ENCODE measurements around the gene AFAP1. TPM values are rescaled to one million over a fixed set of nuclear protein-coding genes. Genes with fewer than 3 reads are reported as not detected.

Gene AFAP1
- total RNA-seq, 1 donor from 2014 or later: 1.3 TPM

- no peak for DNase-seq (ENCODE audit: low spot score)
- peak; percentile 70 for ATAC-seq
Measured at GRCh38 chr4:7828011-7828720, 111.5 kb downstream of the AFAP1 start.

- DNase-seq (ENCODE audit: low spot score) (no peak), ATAC-seq (no peak)
Measured at GRCh38 chr4:7827566-7827965, 112.1 kb downstream of the AFAP1 start.

- ATAC-seq (no peak), DNase-seq (ENCODE audit: low spot score) (no peak)
Measured at GRCh38 chr4:7826909-7827306, 112.8 kb downstream of the AFAP1 start.

- no peak for DNase-seq (ENCODE audit: low spot score)
- ATAC-seq: no peak
Measured at GRCh38 chr4:7826176-7826908, 113.3 kb downstream of the AFAP1 start.

- no peak for DNase-seq (ENCODE audit: low spot score)
- no peak for ATAC-seq
Measured at GRCh38 chr4:7824218-7824617, 115.4 kb downstream of the AFAP1 start.

- ATAC-seq (peak; percentile 43), DNase-seq (ENCODE audit: low spot score) (no peak)
Measured at GRCh38 chr4:7823416-7823824, 116.2 kb downstream of the AFAP1 start.

- DNase-seq (ENCODE audit: low spot score) (no peak), ATAC-seq (no peak)
Measured at GRCh38 chr4:7822877-7823276, 116.8 kb downstream of the AFAP1 start.

- ATAC-seq (no peak), DNase-seq (ENCODE audit: low spot score) (no peak)
Measured at GRCh38 chr4:7822137-7822505, 117.5 kb downstream of the AFAP1 start.

- DNase-seq (ENCODE audit: low spot score) (no peak), ATAC-seq (no peak)
Measured at GRCh38 chr4:7821245-7822136, 118.2 kb downstream of the AFAP1 start.

- DNase-seq (ENCODE audit: low spot score): no peak
- ATAC-seq: no peak
Measured at GRCh38 chr4:7820031-7820818, 119.4 kb downstream of the AFAP1 start.

- DNase-seq (ENCODE audit: low spot score): no peak
- no peak for ATAC-seq
Measured at GRCh38 chr4:7819446-7819845, 120.2 kb downstream of the AFAP1 start.

GRCh38 chr4:7818399-7818911, 121.2 kb downstream of the AFAP1 start:
- no peak for DNase-seq (ENCODE audit: low spot score)

GRCh38 chr4:7817877-7818398, 121.7 kb downstream of the AFAP1 start:
- DNase-seq (ENCODE audit: low spot score): no peak
- ATAC-seq: no peak

More at GRCh38 chr4:7818399-7818911, 121.2 kb downstream of the AFAP1 start:
- no peak for ATAC-seq

- DNase-seq (ENCODE audit: low spot score) (no peak), ATAC-seq (no peak)
Measured at GRCh38 chr4:7816771-7817170, 122.9 kb downstream of the AFAP1 start.

GRCh38 chr4:7815981-7816380, 123.7 kb downstream of the AFAP1 start:
- DNase-seq (ENCODE audit: low spot score) (no peak), ATAC-seq (no peak)

GRCh38 chr4:7815562-7815961, 124.1 kb downstream of the AFAP1 start:
- DNase-seq (ENCODE audit: low spot score) (no peak), ATAC-seq (no peak)

GRCh38 chr4:7814451-7814850, 125.2 kb downstream of the AFAP1 start:
- ATAC-seq (no peak), DNase-seq (ENCODE audit: low spot score) (no peak)

GRCh38 chr4:7813674-7814073, 126.0 kb downstream of the AFAP1 start:
- ATAC-seq (peak; percentile 49), DNase-seq (ENCODE audit: low spot score) (no peak)

GRCh38 chr4:7812921-7813320, 126.7 kb downstream of the AFAP1 start:
- no peak for ATAC-seq
- DNase-seq (ENCODE audit: low spot score): no peak

- ATAC-seq (no peak), DNase-seq (ENCODE audit: low spot score) (no peak)
Measured at GRCh38 chr4:7812231-7812857, 127.3 kb downstream of the AFAP1 start.

All from left lobe of liver (tissue), 2 donors.